Measurements from ENCODE around the gene SPP1. TPM values are rescaled to one million over a fixed set of nuclear protein-coding genes. Genes with fewer than 3 reads are reported as not detected.
"Not testable (repeated sequence)": the region's sequence is repeated elsewhere in the genome, so short reads cannot be mapped to it uniquely, and the experiment has no call there.

Gene SPP1
- 2.0 and 3.5 TPM in 2 replicates for total RNA-seq (2012; rRNA removed)

DNA sequence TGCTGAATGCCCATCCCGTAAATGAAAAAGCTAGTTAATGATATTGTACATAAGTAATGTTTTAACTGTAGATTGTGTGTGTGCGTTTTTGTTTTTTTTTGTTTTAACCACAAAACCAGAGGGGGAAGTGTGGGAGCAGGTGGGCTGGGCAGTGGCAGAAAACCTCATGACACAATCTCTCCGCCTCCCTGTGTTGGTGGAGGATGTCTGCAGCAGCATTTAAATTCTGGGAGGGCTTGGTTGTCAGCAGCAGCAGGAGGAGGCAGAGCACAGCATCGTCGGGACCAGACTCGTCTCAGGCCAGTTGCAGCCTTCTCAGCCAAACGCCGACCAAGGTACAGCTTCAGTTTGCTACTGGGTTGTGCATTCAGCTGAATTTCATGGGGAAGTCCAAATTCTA lies at the start of gene SPP1:
Gene SPP1, plus strand, starts transcription at position 249 of the 400 bp plus-strand sequence. CDS start 1,182 bp downstream, outside the sequence.
- Histone ChIP-seq H3K36me3 (ENCODE audit: insufficient read depth, low read length) (no peaks in the 10 kb centered on the region), H3K27me3 (ENCODE audit: control insufficient read depth, insufficient read depth, low read length) (peaks cover 5% of the 10 kb centered on the region), H3K9ac (ENCODE audit: low read depth, low read length) (no peak within 1 kb of the TSS), H3K4me2 (ENCODE audit: low read length) (no peak within 1 kb of the TSS), H3K4me3 (ENCODE audit: low read length) (no peak within 1 kb of the TSS), H3K4me1 (ENCODE audit: control insufficient read depth, insufficient read depth, low read length) (peaks cover 4% of the 10 kb centered on the region), H3K9me3 (replicated peaks; ENCODE audit: low read length) (no peaks in the 10 kb centered on the region)

DNA sequence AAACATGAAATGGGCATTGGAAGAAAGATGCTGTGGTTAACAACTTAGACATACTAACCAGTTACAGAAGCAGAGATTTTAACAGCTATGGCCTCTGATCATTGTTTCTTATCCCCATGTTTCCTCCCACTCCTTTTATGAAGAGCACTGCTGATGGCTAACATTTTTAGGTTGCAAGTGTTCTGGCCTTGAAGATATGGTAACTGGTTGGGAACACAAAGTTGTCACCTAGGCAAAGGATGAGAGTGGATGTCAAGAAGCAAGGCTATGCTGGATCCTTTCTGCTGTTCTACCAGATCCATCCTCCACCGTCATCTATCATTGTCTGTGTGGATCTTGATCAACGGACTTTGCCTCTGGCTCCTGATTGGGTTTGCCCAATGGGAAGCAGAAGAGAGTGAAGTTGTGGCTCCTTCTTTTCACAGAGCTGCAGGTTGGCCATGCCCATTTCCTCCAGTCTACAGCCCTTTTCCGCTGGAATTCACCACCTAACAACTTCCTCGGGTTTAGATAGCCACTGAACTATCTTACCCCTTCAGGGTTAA lies 48.9 kb upstream of the SPP1 start:
- Histone ChIP-seq H3K36me3 (ENCODE audit: insufficient read depth, low read length) (no peaks in the 10 kb centered on the region), H3K4me2 (ENCODE audit: low read length) (no peak overlapping the region), H3K9ac (ENCODE audit: low read depth, low read length) (no peak overlapping the region), H3K4me1 (ENCODE audit: control insufficient read depth, insufficient read depth, low read length) (no peaks in the 10 kb centered on the region), H3K9me3 (replicated peaks; ENCODE audit: low read length) (no peaks in the 10 kb centered on the region), H3K4me3 (ENCODE audit: low read length) (no peak overlapping the region), H3K27me3 (ENCODE audit: control insufficient read depth, insufficient read depth, low read length) (peaks cover 10% of the 10 kb centered on the region)

DNA sequence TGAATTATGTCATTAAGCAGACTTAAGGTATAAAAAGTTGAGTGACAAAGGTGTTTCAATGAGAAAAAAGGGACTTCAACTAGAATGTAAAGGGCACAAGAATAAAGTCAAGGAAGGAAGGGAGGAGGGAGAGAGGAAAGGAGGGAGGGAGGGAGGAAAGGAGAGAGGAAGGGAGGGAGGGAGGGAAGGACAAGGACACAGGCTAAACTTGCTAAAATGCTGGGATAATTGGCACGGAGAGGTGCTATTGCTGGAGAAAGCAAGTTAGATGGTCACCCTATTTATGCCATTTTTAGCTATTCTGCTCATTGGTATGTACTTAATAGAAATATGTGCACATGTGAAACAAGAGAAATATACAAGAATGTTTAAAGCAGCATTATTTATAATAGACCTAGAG lies 44.9 kb upstream of the SPP1 start:
- Histone ChIP-seq H3K36me3 (ENCODE audit: insufficient read depth, low read length) (no peaks in the 10 kb centered on the region), H3K9me3 (replicated peaks; ENCODE audit: low read length) (no peaks in the 10 kb centered on the region), H3K4me3 (ENCODE audit: low read length) (no peak overlapping the region)

DNA sequence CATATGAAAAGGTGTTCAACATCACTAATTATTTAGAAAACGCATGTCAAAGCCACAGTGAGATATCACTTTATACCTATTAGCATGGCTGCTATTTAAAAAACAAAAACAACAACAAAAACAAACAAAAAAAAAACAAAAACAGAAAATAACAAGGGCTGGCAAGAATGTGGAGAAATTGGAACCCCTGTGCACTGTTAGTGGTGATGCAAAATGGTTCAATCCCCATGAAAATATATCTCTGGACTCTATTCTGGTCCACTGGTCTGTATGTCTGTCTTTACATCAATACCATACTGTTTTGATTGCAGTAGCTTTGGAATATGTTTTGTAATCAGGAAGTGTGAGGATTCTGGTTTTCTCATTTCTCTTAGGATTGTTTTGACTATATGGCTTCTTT lies 43.6 kb upstream of the SPP1 start:
- Histone ChIP-seq H3K4me3 (ENCODE audit: low read length) (no peak overlapping the region), H3K4me1 (ENCODE audit: control insufficient read depth, insufficient read depth, low read length) (no peaks in the 10 kb centered on the region), H3K9ac (ENCODE audit: low read depth, low read length) (no peak overlapping the region), H3K4me2 (ENCODE audit: low read length) (no peak overlapping the region), H3K9me3 (replicated peaks; ENCODE audit: low read length) (no peaks in the 10 kb centered on the region), H3K36me3 (ENCODE audit: insufficient read depth, low read length) (no peaks in the 10 kb centered on the region), H3K27me3 (ENCODE audit: control insufficient read depth, insufficient read depth, low read length) (no peaks in the 10 kb centered on the region)

More for the DNA sequence above, 44.9 kb upstream of the SPP1 start:
- no peak overlapping the region for H3K9ac ChIP-seq (ENCODE audit: low read depth, low read length)
- H3K4me1 ChIP-seq (ENCODE audit: control insufficient read depth, insufficient read depth, low read length): no peaks in the 10 kb centered on the region
- H3K27me3 ChIP-seq (ENCODE audit: control insufficient read depth, insufficient read depth, low read length): peaks cover 10% of the 10 kb centered on the region
- no peak overlapping the region for H3K4me2 ChIP-seq (ENCODE audit: low read length)

DNA sequence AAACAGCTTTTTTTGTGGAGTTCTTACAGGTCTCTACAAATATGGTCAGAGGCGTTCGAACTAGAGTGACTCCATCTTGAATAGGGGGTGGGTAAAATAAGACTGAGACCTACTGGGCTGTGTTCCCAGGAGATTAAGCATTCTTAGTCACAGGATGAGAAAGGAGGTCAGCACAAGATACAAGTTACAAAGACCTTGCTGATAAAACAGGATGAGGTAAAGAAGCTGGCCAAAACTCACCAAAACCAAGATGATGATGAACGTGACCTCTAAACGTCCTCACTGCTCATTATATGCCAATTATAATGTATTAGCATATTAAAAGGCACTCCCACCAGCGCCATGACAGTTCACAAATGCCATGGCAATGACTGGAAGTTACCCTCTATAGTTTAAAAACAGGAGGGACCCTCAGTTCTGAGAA lies 42.8 kb upstream of the SPP1 start:
- Histone ChIP-seq H3K27me3 (ENCODE audit: control insufficient read depth, insufficient read depth, low read length) (no peaks in the 10 kb centered on the region), H3K4me1 (ENCODE audit: control insufficient read depth, insufficient read depth, low read length) (no peaks in the 10 kb centered on the region), H3K4me3 (ENCODE audit: low read length) (no peak overlapping the region), H3K4me2 (ENCODE audit: low read length) (no peak overlapping the region), H3K9ac (ENCODE audit: low read depth, low read length) (no peak overlapping the region), H3K36me3 (ENCODE audit: insufficient read depth, low read length) (no peaks in the 10 kb centered on the region), H3K9me3 (replicated peaks; ENCODE audit: low read length) (no peaks in the 10 kb centered on the region)

DNA sequence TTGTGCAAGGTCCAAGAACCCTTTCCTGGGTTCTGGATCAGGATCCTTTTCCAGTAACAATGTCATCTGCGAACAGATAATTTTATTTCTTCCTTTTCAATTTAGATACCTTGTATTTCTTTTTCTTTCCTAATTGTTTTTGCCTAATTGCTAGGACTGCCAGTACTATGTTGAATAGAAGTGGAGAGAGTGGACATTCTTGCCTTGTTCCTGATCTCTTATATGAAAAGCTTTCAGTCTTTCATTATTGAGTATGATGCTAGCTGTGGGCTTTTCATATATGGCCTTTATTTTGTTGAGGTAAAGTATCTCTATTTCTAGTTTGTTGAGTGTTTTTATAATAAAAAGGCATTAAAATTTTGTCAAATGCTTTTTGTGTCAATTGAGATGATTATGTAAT lies 42.2 kb upstream of the SPP1 start:
- no peak overlapping the region for H3K4me3 ChIP-seq (ENCODE audit: low read length)
- H3K36me3 ChIP-seq (ENCODE audit: insufficient read depth, low read length): no peaks in the 10 kb centered on the region
- H3K27me3 ChIP-seq (ENCODE audit: control insufficient read depth, insufficient read depth, low read length): no peaks in the 10 kb centered on the region
- no peaks in the 10 kb centered on the region for H3K4me1 ChIP-seq (ENCODE audit: control insufficient read depth, insufficient read depth, low read length)
- H3K4me2 ChIP-seq (ENCODE audit: low read length): no peak overlapping the region
- H3K9ac ChIP-seq (ENCODE audit: low read depth, low read length): no peak overlapping the region
- no peaks in the 10 kb centered on the region for H3K9me3 ChIP-seq (replicated peaks; ENCODE audit: low read length)

DNA sequence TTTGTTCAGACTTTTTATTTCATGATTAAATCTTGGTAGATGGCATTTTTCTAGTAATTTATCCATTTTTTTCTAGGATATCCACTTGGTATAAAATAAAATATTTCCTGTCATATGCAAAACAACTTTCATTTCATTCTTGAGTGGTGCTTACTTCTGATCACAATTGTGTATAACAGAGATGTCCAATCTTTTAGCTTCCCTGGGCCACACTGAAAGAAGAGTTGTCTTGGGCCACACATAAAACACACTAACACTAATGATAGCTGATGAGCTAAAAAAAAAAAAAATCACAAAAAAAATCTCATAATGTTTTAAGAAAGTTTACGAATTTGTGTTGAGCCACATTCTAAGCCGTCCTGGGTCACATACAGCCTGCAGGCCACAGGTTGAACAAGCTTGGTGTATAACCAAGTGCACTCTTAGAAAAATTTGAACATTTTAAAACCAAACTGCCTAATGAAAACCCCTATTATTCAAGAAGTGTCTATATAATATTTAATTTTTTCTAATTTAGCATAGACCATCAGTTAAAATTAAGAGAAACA lies 41.3 kb upstream of the SPP1 start:
- no peak overlapping the region for H3K4me3 ChIP-seq (ENCODE audit: low read length)
- no peaks in the 10 kb centered on the region for H3K9me3 ChIP-seq (replicated peaks; ENCODE audit: low read length)
- H3K9ac ChIP-seq (ENCODE audit: low read depth, low read length): no peak overlapping the region
- H3K4me1 ChIP-seq (ENCODE audit: control insufficient read depth, insufficient read depth, low read length): no peaks in the 10 kb centered on the region
- H3K36me3 ChIP-seq (ENCODE audit: insufficient read depth, low read length): no peaks in the 10 kb centered on the region
- no peaks in the 10 kb centered on the region for H3K27me3 ChIP-seq (ENCODE audit: control insufficient read depth, insufficient read depth, low read length)
- no peak overlapping the region for H3K4me2 ChIP-seq (ENCODE audit: low read length)

DNA sequence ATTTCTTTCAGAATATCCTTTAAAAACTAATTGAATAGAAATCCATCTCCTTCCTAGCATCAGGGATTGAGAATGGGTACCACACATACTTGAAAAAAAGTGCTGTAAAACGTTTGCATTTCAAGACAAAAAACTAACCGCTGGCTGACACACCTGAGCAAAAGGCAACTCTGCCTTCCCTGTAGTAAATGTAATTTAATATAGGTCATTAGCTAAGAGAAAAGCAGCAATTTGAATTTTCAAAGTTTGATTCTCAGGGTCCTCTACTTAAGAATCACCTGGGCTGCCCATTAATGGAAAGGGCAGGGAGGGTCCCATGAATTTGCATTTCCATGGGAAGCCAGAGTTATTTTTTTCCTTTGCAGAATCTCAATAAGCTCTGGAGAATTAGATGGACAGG lies 40.5 kb upstream of the SPP1 start:
- Histone ChIP-seq H3K4me1 (ENCODE audit: control insufficient read depth, insufficient read depth, low read length) (no peaks in the 10 kb centered on the region), H3K4me3 (ENCODE audit: low read length) (no peak overlapping the region), H3K9me3 (replicated peaks; ENCODE audit: low read length) (no peaks in the 10 kb centered on the region), H3K9ac (ENCODE audit: low read depth, low read length) (no peak overlapping the region), H3K36me3 (ENCODE audit: insufficient read depth, low read length) (no peaks in the 10 kb centered on the region), H3K27me3 (ENCODE audit: control insufficient read depth, insufficient read depth, low read length) (peaks cover 5% of the 10 kb centered on the region), H3K4me2 (ENCODE audit: low read length) (no peak overlapping the region)

DNA sequence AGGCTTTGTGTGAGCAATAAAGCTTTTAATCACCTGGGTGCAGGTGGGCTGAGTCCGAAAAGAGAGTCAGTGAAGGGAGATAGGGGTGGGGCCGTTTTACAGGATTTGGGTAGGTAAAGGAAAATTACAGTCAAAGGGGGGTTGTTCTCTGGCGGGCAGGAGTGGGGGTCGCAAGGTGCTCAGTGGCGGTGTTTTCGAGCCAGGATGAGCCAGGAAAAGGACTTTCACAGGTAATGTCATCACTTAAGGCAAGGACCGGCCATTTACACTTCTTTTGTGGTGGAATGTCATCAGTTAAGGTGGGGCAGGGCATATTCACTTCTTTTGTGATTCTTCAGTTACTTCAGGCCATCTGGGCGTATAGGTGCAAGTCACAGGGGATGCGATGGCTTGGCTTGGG lies 39.6 kb upstream of the SPP1 start:
- H3K4me3 ChIP-seq (ENCODE audit: low read length); H3K9me3 ChIP-seq (replicated peaks; ENCODE audit: low read length); H3K4me1 ChIP-seq (ENCODE audit: control insufficient read depth, insufficient read depth, low read length); H3K27me3 ChIP-seq (ENCODE audit: control insufficient read depth, insufficient read depth, low read length); H3K36me3 ChIP-seq (ENCODE audit: insufficient read depth, low read length); H3K9ac ChIP-seq (ENCODE audit: low read depth, low read length); H3K4me2 ChIP-seq (ENCODE audit: low read length): not testable (repeated sequence)

DNA sequence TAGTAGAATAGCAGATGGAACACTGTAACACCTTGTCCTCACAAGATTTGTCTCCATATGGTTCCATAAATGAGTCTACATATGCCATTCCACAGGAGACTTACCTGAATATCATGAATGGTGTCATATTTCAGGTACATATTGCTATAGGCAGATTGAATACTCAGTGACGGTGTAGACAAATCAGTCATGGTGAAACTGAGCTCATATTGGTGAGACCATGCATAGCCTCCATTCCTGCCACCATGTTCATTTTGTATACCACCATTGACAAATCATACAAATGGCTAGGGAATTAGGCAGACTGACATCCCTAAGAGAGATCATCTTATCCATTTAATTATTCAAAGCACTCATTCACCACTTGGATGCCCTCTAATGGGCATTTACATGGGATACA lies 38.0 kb upstream of the SPP1 start:
- Histone ChIP-seq H3K36me3 (ENCODE audit: insufficient read depth, low read length) (no peaks in the 10 kb centered on the region), H3K4me3 (ENCODE audit: low read length) (no peak overlapping the region), H3K4me1 (ENCODE audit: control insufficient read depth, insufficient read depth, low read length) (no peaks in the 10 kb centered on the region), H3K27me3 (ENCODE audit: control insufficient read depth, insufficient read depth, low read length) (peaks cover 5% of the 10 kb centered on the region), H3K4me2 (ENCODE audit: low read length) (no peak overlapping the region), H3K9ac (ENCODE audit: low read depth, low read length) (no peak overlapping the region), H3K9me3 (replicated peaks; ENCODE audit: low read length) (no peaks in the 10 kb centered on the region)

DNA sequence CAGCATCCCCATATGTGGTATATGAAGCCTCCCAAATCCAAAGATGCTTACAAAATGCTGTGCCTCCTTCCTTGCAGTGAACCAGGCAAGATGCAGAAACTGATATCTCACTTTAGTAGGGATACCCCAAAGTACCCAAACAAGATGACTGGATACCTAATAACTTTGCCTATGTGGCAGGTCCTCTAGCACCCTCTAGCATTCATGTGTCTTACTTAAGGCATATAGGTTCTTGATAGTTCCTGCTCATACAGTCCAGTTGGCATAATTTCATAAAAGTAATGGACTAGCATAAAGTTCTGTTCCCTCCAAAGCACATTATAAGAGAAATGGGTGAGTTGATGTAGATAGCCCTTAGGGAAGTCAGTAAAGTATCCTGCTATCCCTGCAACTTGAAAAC lies 36.8 kb upstream of the SPP1 start:
- no peaks in the 10 kb centered on the region for H3K9me3 ChIP-seq (replicated peaks; ENCODE audit: low read length)
- H3K27me3 ChIP-seq (ENCODE audit: control insufficient read depth, insufficient read depth, low read length): peaks cover 5% of the 10 kb centered on the region
- H3K9ac ChIP-seq (ENCODE audit: low read depth, low read length): no peak overlapping the region
- H3K4me1 ChIP-seq (ENCODE audit: control insufficient read depth, insufficient read depth, low read length): no peaks in the 10 kb centered on the region
- H3K36me3 ChIP-seq (ENCODE audit: insufficient read depth, low read length): no peaks in the 10 kb centered on the region
- no peak overlapping the region for H3K4me2 ChIP-seq (ENCODE audit: low read length)
- no peak overlapping the region for H3K4me3 ChIP-seq (ENCODE audit: low read length)

DNA sequence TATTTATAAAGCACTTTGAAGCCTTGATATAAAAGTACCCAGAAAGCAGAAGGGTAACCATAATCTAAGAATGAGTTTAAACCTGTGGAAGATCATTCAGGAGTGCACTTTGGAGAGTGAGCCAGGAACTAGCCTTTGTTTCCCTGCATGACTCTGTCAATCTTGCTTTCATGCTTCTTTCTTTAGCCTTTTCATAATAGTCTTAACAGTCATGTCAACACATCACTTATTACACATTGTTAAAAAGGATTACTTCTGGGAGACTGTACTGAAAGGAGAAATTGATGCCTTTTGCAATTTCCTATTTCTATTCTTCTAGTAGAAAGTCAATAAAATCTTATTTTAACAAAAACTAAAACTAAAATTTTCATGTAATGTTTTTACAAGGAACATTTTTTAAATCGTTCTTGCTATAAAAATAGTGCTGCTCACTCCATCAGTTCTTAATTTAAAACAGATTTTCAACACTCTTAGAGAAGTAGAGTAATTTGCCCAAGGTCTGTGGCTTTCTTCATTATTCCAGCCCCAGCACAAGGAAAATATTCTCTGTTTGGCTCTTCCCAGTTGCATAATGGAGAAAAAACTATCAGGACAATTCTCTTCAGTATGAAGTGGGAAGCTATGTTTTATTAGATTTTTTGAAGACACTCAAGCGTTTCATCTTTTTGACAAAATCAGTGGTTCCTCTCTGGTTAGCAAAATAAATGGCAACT lies 35.4 kb upstream of the SPP1 start:
- H3K9me3 ChIP-seq (replicated peaks; ENCODE audit: low read length): no peaks in the 10 kb centered on the region
- peaks cover 7% of the 10 kb centered on the region for H3K27me3 ChIP-seq (ENCODE audit: control insufficient read depth, insufficient read depth, low read length)
- H3K9ac ChIP-seq (ENCODE audit: low read depth, low read length): no peak overlapping the region
- no peaks in the 10 kb centered on the region for H3K36me3 ChIP-seq (ENCODE audit: insufficient read depth, low read length)
- H3K4me3 ChIP-seq (ENCODE audit: low read length): no peak overlapping the region
- H3K4me2 ChIP-seq (ENCODE audit: low read length): no peak overlapping the region
- no peaks in the 10 kb centered on the region for H3K4me1 ChIP-seq (ENCODE audit: control insufficient read depth, insufficient read depth, low read length)
